Left lung (tissue), 10 donors: ENCODE data around the gene SESN3. TPM values are rescaled to one million over a fixed set of nuclear protein-coding genes. Genes with fewer than 3 reads are reported as not detected.

Experiments
- ATAC-seq: fragments of 200-7000 bp; cut with Tn5 transposase; one replicate; pipeline ENCODE4 v1.9.1; 2020; ENCODE audit warnings: moderate library complexity
- DNase-seq, 4 donors: peaks; one replicate each; pipeline ENCODE4 v3.0.0-alpha.2; 2013 to 2020
- H3K27ac ChIP-seq, 2 donors: fragments of 200-600 bp; sonication (generic) in 1 of 2; one replicate each; pipeline versions ENCODE4 v1.5.0 to v1.8.0; 2020 to 2021
- H3K27me3 ChIP-seq, 2 donors: fragments of 200-600 bp; sonication (generic) in 1 of 2; one replicate each; pipeline versions ENCODE4 v1.5.0 to v1.8.0; 2020 to 2021
- H3K36me3 ChIP-seq, 2 donors: fragments of 200-600 bp; sonication (generic) in 1 of 2; one replicate each; pipeline versions ENCODE4 v1.5.0 to v1.8.0; 2020 to 2021
- H3K4me1 ChIP-seq, 2 donors: fragments of 200-600 bp; one replicate each; pipeline ENCODE4 v1.8.0; 2021
- H3K4me3 ChIP-seq, 2 donors: fragments of 200-600 bp; sonication (generic) in 1 of 2; one replicate each; pipeline versions ENCODE4 v1.5.0 to v1.8.0; 2020 to 2021; ENCODE audit warnings: mild to moderate bottlenecking in 1 of 2
- H3K9me3 ChIP-seq, 2 donors: fragments of 200-600 bp; sonication (generic) in 1 of 2; one replicate each; pipeline versions ENCODE4 v1.5.0 to v1.8.0; 2020 to 2021
- intact Hi-C, 2 donors: fragments of 100-400 bp; cut with DNase I; formaldehyde crosslinking; loops; one replicate each; pipeline versions ENCODE4 v1.11.2 to v1.14.2; 2022
- polyA plus RNA-seq, 6 donors: library from polyadenylated mRNA; unstranded; fragments of 120-200 nt; gene quantifications; one replicate each; pipeline ENCODE4 v1.2.1, GENCODE V29; 2013; ENCODE audit not compliant: insufficient read length in 6 of 6
- total RNA-seq, 2 donors: library from RNA; stranded (reverse); fragmentation: NEBNext Ultra II Directional; extraction: Animal tissue kit (Norgen Biotek cat#: 25700); gene quantifications; one replicate each; pipeline ENCODE4 v1.2.1, GENCODE V29; 2021
- TF ChIP-seq, protein P1 (sequence below), 2 donors: fragments of 200-600 bp; sonication (generic) in 1 of 2; IDR thresholded peaks; one replicate each; pipeline versions ENCODE4 v1.5.0 to v1.8.0; 2021; ENCODE audit warnings: antibody characterized with exemption in 2 of 2
- donor health status: DM: no; HTN: yes; CAD: no.
- donor health status: DM: no; HTN: no; CAD: no.

The SESN3 gene
- total and polyA plus RNA-seq, 8 donors, result 45.0 to 87.8 (median 72.5) TPM

DNA sequence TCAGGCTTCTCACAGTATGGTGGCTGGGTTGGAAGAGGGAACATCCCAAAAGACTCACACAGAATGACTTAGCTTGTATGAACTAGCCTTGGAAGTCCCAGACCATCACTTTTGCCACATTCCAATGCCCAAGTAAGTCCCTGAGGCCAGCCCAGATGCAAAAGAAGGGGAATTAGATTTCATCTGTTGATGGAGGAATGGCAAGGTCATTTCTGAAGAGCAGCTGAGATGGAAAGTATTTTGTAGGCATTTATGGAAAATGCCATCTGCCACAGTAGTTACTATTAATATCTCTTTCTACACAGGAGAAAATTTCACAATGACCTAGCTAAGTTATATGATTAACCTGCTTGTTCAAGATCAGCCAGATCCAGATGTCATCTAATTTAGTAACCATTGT lies 82.6 kb downstream of the SESN3 start:
- no peak for ATAC-seq
- Histone ChIP-seq H3K27me3 (peaks cover 0 to 5% of the 10 kb centered on the region in 2 donors), H3K36me3 (no peaks in the 10 kb centered on the region), H3K27ac (no peak overlapping the region), H3K9me3 (no peaks in the 10 kb centered on the region), H3K4me3 (no peak overlapping the region), H3K4me1 (peaks cover 4 to 40% of the 10 kb centered on the region in 2 donors)
- TF ChIP-seq, protein P1, sequence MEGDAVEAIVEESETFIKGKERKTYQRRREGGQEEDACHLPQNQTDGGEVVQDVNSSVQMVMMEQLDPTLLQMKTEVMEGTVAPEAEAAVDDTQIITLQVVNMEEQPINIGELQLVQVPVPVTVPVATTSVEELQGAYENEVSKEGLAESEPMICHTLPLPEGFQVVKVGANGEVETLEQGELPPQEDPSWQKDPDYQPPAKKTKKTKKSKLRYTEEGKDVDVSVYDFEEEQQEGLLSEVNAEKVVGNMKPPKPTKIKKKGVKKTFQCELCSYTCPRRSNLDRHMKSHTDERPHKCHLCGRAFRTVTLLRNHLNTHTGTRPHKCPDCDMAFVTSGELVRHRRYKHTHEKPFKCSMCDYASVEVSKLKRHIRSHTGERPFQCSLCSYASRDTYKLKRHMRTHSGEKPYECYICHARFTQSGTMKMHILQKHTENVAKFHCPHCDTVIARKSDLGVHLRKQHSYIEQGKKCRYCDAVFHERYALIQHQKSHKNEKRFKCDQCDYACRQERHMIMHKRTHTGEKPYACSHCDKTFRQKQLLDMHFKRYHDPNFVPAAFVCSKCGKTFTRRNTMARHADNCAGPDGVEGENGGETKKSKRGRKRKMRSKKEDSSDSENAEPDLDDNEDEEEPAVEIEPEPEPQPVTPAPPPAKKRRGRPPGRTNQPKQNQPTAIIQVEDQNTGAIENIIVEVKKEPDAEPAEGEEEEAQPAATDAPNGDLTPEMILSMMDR (IDR thresholded peaks at IDR 0.05), result no peak
- DNase-seq, result no peak
- intact Hi-C loops, result loop anchor here in 1 of 2 donors (5.0 to 10.0 kb wide), 2 partner anchors 76 to 174 kb away; partner anchors contain the start of genes CWC15 and KDM4D

DNA sequence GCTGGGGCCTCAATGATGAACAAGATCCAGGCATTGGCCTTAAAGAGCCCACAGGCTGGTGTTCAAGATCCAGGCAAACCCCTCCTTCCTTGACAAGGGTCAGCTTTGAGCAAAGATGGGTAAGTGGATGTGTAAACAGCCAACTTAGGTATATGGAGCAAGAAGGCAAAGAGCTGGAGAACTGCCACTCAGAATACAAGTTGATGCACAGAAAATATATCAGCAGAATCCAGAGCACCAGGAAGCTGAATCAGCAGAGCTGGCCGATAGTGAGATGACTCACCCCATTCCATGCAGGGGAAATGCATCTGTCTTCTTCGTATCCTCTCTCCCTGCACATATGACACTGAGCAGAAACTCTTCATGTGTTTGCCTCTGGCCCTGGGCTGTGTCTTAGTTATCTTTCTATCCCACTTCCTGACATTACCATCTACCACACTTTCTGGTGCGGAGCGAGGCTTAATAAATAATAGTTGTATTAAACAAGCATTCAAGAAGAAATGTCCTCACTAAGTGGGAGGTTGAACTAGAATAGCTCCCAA lies 83.6 kb downstream of the SESN3 start:
- intact Hi-C loops, result loop anchor here in 1 of 2 donors (5.0 to 10.0 kb wide), 2 partner anchors 75 to 173 kb away; partner anchors contain the start of genes CWC15 and KDM4D
- Histone ChIP-seq H3K4me3 (no peak overlapping the region), H3K27me3 (peaks cover 0 to 5% of the 10 kb centered on the region in 2 donors), H3K36me3 (no peaks in the 10 kb centered on the region), H3K27ac (peak overlapping the region in 1 of 2 donors; percentile 40), H3K4me1 (peaks cover 4 to 31% of the 10 kb centered on the region in 2 donors), H3K9me3 (no peaks in the 10 kb centered on the region)
- TF ChIP-seq, protein P1 (IDR thresholded peaks at IDR 0.05), result no peak
- DNase-seq (peak in 1 of 4 donors; percentile 45), ATAC-seq (no peak)

DNA sequence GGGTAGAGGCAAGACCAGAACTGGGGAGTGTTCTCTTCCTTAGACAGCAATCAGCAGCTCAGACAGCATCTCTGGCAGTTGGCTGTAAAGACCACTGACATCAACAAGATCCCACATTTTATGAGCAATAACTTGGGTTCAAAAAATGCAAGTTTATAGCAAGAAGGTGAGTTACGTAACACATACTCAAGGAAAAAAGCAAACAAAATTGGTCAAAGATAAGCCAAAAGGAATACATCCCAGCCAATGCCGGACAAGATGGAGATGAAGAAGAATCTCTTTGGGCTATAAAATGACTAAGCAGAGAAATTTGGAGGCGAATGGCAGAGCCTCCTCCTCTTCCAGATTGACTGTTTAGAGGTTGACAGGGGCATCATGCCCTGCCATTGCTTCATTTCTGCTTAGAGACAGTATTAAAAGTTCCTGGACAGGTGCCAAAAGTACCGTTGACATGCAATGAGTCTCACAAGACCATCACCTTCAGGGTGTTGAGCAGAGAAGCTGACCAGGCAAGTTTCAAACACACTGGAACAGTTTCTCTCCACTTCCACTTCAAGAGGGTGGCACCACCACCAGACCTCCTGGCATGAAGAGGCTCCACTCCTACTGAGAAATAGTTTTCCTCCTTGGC lies 85.5 kb downstream of the SESN3 start:
- no peak overlapping the region for H3K4me3 ChIP-seq
- H3K9me3 ChIP-seq, result no peaks in the 10 kb centered on the region
- ATAC-seq (no peak), DNase-seq (no peak)
- H3K4me1 ChIP-seq, result peaks cover 4 to 22% of the 10 kb centered on the region in 2 donors
- H3K27me3 ChIP-seq, result peaks cover 0 to 5% of the 10 kb centered on the region in 2 donors
- TF ChIP-seq, protein P1 (IDR thresholded peaks at IDR 0.05), result no peak
- no peak overlapping the region for H3K27ac ChIP-seq
- intact Hi-C loops, result loop anchor here in 1 of 2 donors (5.0 to 10.0 kb wide), 2 partner anchors 73 to 171 kb away; partner anchors contain the start of genes CWC15 and KDM4D
- H3K36me3 ChIP-seq, result no peaks in the 10 kb centered on the region

DNA sequence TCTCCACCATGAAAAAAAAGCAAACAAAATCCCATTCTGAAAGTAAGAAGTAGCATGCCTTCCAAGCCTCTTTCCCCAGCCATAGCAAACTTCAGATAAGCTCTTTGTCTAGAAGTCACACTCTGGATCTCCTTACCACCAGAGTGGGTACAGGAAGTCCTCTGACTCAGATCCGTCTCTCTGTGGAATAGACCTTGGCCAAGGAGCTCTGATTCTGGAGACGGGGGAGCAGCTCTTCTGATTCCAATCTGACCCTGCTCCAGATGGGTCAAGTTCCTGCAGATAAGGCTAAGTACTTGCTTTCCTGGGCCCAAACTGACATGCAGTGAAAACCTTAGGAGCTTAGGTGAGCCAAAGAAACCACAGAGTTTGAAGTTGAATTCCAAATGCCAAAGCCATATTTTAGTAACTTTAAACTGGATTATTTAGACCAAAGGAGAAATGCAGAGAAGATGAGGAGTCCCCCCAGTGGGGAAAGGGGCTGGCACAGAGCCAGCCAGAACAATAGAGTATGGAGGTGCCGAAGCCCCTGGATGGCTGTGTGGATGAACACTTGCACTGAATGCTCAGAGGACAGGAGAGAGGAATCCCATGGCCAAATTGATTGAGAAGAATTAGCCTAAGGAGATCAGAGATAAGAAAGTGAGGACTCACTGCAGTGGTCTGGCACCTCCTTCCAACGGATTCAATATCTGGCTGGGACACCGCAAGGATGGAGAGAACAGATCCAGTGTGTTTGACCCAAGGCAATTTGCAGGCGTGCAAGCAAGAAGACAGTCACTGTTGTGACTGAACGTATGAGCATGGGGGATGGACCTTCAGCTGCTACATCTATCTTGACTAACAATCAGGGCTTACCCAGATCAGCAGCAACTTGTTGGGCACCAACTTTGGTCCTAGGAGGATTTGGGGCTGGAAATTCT lies 86.4 kb downstream of the SESN3 start:
- H3K27ac ChIP-seq, result no peak overlapping the region
- no peaks in the 10 kb centered on the region for H3K9me3 ChIP-seq
- TF ChIP-seq, protein P1 (IDR thresholded peaks at IDR 0.05), result no peak
- H3K4me3 ChIP-seq, result no peak overlapping the region
- peaks cover 1 to 16% of the 10 kb centered on the region in 2 donors for H3K4me1 ChIP-seq
- peaks cover 0 to under 1% of the 10 kb centered on the region in 2 donors for H3K27me3 ChIP-seq
- H3K36me3 ChIP-seq, result no peaks in the 10 kb centered on the region
- intact Hi-C loops, result loop anchor here in 1 of 2 donors (5.0 to 10.0 kb wide), 2 partner anchors 72 to 170 kb away; partner anchors contain the start of genes CWC15 and KDM4D
- DNase-seq (no peak), ATAC-seq (no peak)
